Measurements from ENCODE around the gene MAP4K4. TPM values are rescaled to one million over a fixed set of nuclear protein-coding genes. Genes with fewer than 3 reads are reported as not detected.

The MAP4K4 gene
- total and polyA plus RNA-seq, 2 of the 4 experiments (the other 2 are of a cell fraction) = 89.4 to 124 TPM

- Histone ChIP-seq H2AK5ac (ENCODE audit: low read depth, low read length) (no peak overlapping the region), H3K23ac (ENCODE audit: low read depth, low read length) (no peak overlapping the region), H3K79me1 (ENCODE audit: low read depth in 1 of 2, low read length in 2 of 2) (peaks cover 53 to 61% of the 10 kb centered on the region in 2 experiments), H3K56ac (ENCODE audit: extremely low read depth, insufficient read depth, low read length) (no peak overlapping the region), H2AK9ac (replicated peaks; ENCODE audit: low read depth, low read length, poor library complexity) (no peak overlapping the region), H3K18ac (ENCODE audit: low read depth, low read length) (no peak overlapping the region), H3K27ac (ENCODE audit: insufficient read depth, low read length) (no peak overlapping the region), H2BK5ac (ENCODE audit: low read depth, low read length, poor library complexity, severe bottlenecking) (no peak overlapping the region), H3K4me3 (ENCODE audit: insufficient read depth, low read depth, low read length) (no peak overlapping the region), H4K8ac (ENCODE audit: low read depth in 2 of 2, low read length in 2 of 2) (no peak overlapping the region), H2BK120ac (ENCODE audit: low read depth, low read length) (no peak overlapping the region), H4K5ac (ENCODE audit: low read depth, low read length) (no peak overlapping the region), H2BK15ac (ENCODE audit: low read depth, low read length) (no peak overlapping the region), H2BK20ac (ENCODE audit: low read depth, low read length) (no peak overlapping the region), H4K20me1 (ENCODE audit: insufficient read depth, low read length) (peaks cover 20% of the 10 kb centered on the region; the same call in 1 of the 2 replicates), H3K14ac (replicated peaks; ENCODE audit: low read depth, low read length) (no peak overlapping the region), H3K9me3 (ENCODE audit: control insufficient read depth, insufficient read depth, low read length) (no peaks in the 10 kb centered on the region), H3K4ac (ENCODE audit: low read depth, low read length) (no peak overlapping the region), H3K36me3 (ENCODE audit: control insufficient read depth, insufficient read depth, low read length) (peaks cover 39% of the 10 kb centered on the region), H3K4me1 (ENCODE audit: control insufficient read depth, insufficient read depth, low read length) (peaks cover 3% of the 10 kb centered on the region; the same call in 1 of the 2 replicates), H3K9ac (ENCODE audit: low read depth, low read length) (no peak overlapping the region), H2AFZ (replicated peaks; ENCODE audit: low read length, poor library complexity) (no peak overlapping the region), H4K91ac (ENCODE audit: insufficient read depth, low read depth, low read length) (no peak overlapping the region), H3K27me3 (ENCODE audit: control insufficient read depth, insufficient read depth, low read length) (no peaks in the 10 kb centered on the region), H3K9me1 (ENCODE audit: insufficient read depth, low read length) (peaks cover 17% of the 10 kb centered on the region), H3K4me2 (ENCODE audit: low read depth, low read length) (no peak overlapping the region)
- CTCF ChIA-PET = no interaction called here
- ATAC-seq (ENCODE audit: low read depth) = no peak
- TF ChIP-seq CEBPB (IDR thresholded peaks at IDR 0.05; ENCODE audit: low read depth, low read length) (no peak), MAZ (IDR thresholded peaks at IDR 0.05; ENCODE audit: borderline replicate concordance, low read depth, low read length) (no peak), RFX5 (IDR thresholded peaks at IDR 0.05; ENCODE audit: low read depth, low read length) (no peak), NFE2L2 (IDR thresholded peaks at IDR 0.05; ENCODE audit: low read depth, low read length) (no peak), SMC3 (IDR thresholded peaks at IDR 0.05; ENCODE audit: low read depth, low read length) (no peak), MXI1 (IDR thresholded peaks at IDR 0.05; ENCODE audit: borderline replicate concordance, low read depth, low read length) (no peak), FOS (IDR thresholded peaks at IDR 0.05; ENCODE audit: low read depth, low read length) (no peak), BHLHE40 (IDR thresholded peaks at IDR 0.05; ENCODE audit: low read depth, low read length) (no peak), RAD21 (IDR thresholded peaks at IDR 0.05; ENCODE audit: low read length) (no peak), ELK1 (IDR thresholded peaks at IDR 0.05; ENCODE audit: borderline replicate concordance, low read depth, low read length) (no peak), MAFK (IDR thresholded peaks at IDR 0.05; ENCODE audit: low read depth, low read length) (no peak), CHD1 (IDR thresholded peaks at IDR 0.05; ENCODE audit: low read depth, low read length) (no peak), RCOR1 (IDR thresholded peaks at IDR 0.05; ENCODE audit: insufficient replicate concordance, low read length) (no peak), USF2 (IDR thresholded peaks at IDR 0.05; ENCODE audit: low read depth, low read length) (no peak), POLR2A (IDR thresholded peaks at IDR 0.05; ENCODE audit: low read depth, low read length) (no peak), CTCF (conservative IDR thresholded peaks at IDR 0.05; ENCODE audit: low read depth, low read length) (no peak)
- no peak for DNase-seq
- in situ Hi-C loops (cut with MboI; ENCODE audit: low sequenced_read_pairs) (no loop called here), dilution Hi-C loops (cut with HindIII; ENCODE audit: low sequenced_read_pairs, unreplicated experiment) (no loop called here), intact Hi-C loops (cut with micrococcal nuclease) (no loop called here)
- POLR2A ChIA-PET (ENCODE audit: unreplicated experiment) = no interaction called here
- 93% methylated on average over 3 of the region's 16 CpGs; no CpG with 5 or more reads in 1 of the 2 experiments for WGBS, 2 experiments (ENCODE audit: extremely low coverage in 2 of 2, insufficient read length in 1 of 2)
- no TSS peak for BruUV-seq (replicated peaks)
Measured at GRCh38 chr2:101859604-101860003, 162.1 kb downstream of the MAP4K4 start.
